K562 (cell line): Measurements from ENCODE around the gene RETN. TPM values are rescaled to one million over a fixed set of nuclear protein-coding genes. Genes with fewer than 3 reads are reported as not detected.

Experiments
- FOSL1 ChIP-seq: fragments of 200-800 bp; sonication (Bioruptor generic); conservative IDR thresholded peaks from 2 replicates; pipeline ENCODE4 v1.6.1; 2016; ENCODE audit warnings: missing genetic modification characterization, missing compliant biosample characterization
- FOXP1 ChIP-seq: sonication (generic); formaldehyde crosslinking; IDR thresholded peaks from 2 replicates; pipeline ENCODE4 v1.8.0; 2022; ENCODE audit warnings: mild to moderate bottlenecking, missing genetic modification reagents
- HDAC1 ChIP-seq, 2 experiments: fragments of 450-650 bp; IDR thresholded peaks; 2 replicates each; pipeline ENCODE4 v1.6.1; 2016 to 2017; ENCODE audit warnings: inconsistent platforms in 1 of 2, mild to moderate bottlenecking in 1 of 2, moderate library complexity in 1 of 2
- KAT2B ChIP-seq: IDR thresholded peaks from one replicate; pipeline ENCODE4 v1.6.1; 2012; ENCODE audit warnings: low read depth, mild to moderate bottlenecking, control low read depth, inconsistent platforms, low read length, moderate library complexity
- L3MBTL2 ChIP-seq: fragments of 450-650 bp; IDR thresholded peaks from 2 replicates; pipeline ENCODE4 v1.6.1; 2016; ENCODE audit warnings: mild to moderate bottlenecking, moderate library complexity
- MITF ChIP-seq: IDR thresholded peaks from 2 replicates; pipeline ENCODE4 v1.6.1; 2014; ENCODE audit warnings: antibody characterized with exemption
- NCOA2 ChIP-seq, 2 experiments: fragments of 450-650 bp; IDR thresholded peaks; 2 replicates each; pipeline ENCODE4 v1.6.1; 2018; ENCODE audit warnings: mild to moderate bottlenecking in 2 of 2, moderate library complexity in 1 of 2; ENCODE audit not compliant: partially characterized antibody in 2 of 2
- NKRF ChIP-seq: fragments of 450-650 bp; IDR thresholded peaks from 2 replicates; pipeline ENCODE4 v1.6.1; 2016; ENCODE audit warnings: borderline replicate concordance
- PKNOX1 ChIP-seq: fragments of 450-650 bp; IDR thresholded peaks from 2 replicates; pipeline ENCODE4 v1.6.1; 2016
- POLR2G ChIP-seq: fragments of 200-400 bp; formaldehyde crosslinking; IDR thresholded peaks from 2 replicates; pipeline ENCODE4 v1.6.1; 2017; ENCODE audit warnings: low read depth, mild to moderate bottlenecking, antibody characterized with exemption, low read length, moderate library complexity
- SIRT6 ChIP-seq: IDR thresholded peaks from one replicate; pipeline ENCODE4 v1.6.1; 2012; ENCODE audit warnings: low read depth, mild to moderate bottlenecking, control low read depth, inconsistent platforms, low read length, moderate library complexity
- TRIM25 ChIP-seq: fragments of 450-650 bp; IDR thresholded peaks from 2 replicates; pipeline ENCODE4 v1.7.0; 2016; ENCODE audit warnings: borderline replicate concordance
- ZBTB9 ChIP-seq: fragments of 450-650 bp; formaldehyde crosslinking; IDR thresholded peaks from 2 replicates; pipeline ENCODE4 v1.4.0; 2020; ENCODE audit warnings: mild to moderate bottlenecking, moderate library complexity
- ZFP1 ChIP-seq: fragments of 450-650 bp; formaldehyde crosslinking; IDR thresholded peaks from 2 replicates; pipeline ENCODE4 v1.4.0; 2020; ENCODE audit warnings: mild to moderate bottlenecking, mixed read lengths
- polyA plus RNA-seq, 8 experiments: library from polyadenylated mRNA; depleted of rRNA in 4 of 8; stranded (reverse) in 5 of 8; unstranded in 3 of 8; fragments of >200 nt; fragmentation: Nextera tagmentation in 2 of 8; fragmentation: Illumina TruSeq in 1 of 8; extraction: Ambion mirVana in 2 of 8; extraction: Trizol in 1 of 8; gene quantifications; 2 replicates each; pipeline versions ENCODE4 v1.2.1 to v1.2.3, GENCODE V29; 2011 to 2014; ENCODE audit warnings: inconsistent platforms in 1 of 8, missing spikeins in 1 of 8
- total RNA-seq, 7 experiments: library from RNA; depleted of rRNA in 6 of 7; stranded (reverse); fragments of >200 nt in 6 of 7; fragmentation: Illumina TruSeq in 2 of 7; extraction: Trizol in 2 of 7; gene quantifications; 2 replicates each; pipeline versions ENCODE4 v1.2.1 to v1.2.3, GENCODE V29; 2011 to 2021; ENCODE audit warnings: low replicate concordance in 1 of 7

Gene RETN
- total and polyA plus RNA-seq, 9 of the 15 experiments (the other 6 are each of a cell fraction or from before 2014, with no cell fraction given): not detected

- TF ChIP-seq MITF (no peak), SIRT6 (no peak), ZFP1 (no peak), NCOA2 (IDR thresholded peaks at IDR 0.05; ENCODE audit: partially characterized antibody in 2 of 2) (no peak), L3MBTL2 (peak; percentile 84), ZBTB9 (CRISPR knock-in tag) (no peak), FOSL1 (tag) (no peak), NKRF (peak; percentile 92), POLR2G (peak; percentile 86), FOXP1 (CRISPR knock-in tag) (no peak; the same call in 1 of the 2 replicates), HDAC1 (IDR thresholded peaks at IDR 0.05) (peak in 1 of 2 experiments; percentile 94; a peak in 2 of 4 replicates), TRIM25 (no peak), KAT2B (no peak), PKNOX1 (peak; percentile 100)
Observed at GRCh38 chr19:7629347-7630054, 39.3 kb upstream of the RETN start, which contains the start of the genes PET100 and XAB2 (continued).
